Epithelial cell of proximal tubule (primary cell): ENCODE data around the gene CEP112. TPM values are rescaled to one million over a fixed set of nuclear protein-coding genes. Genes with fewer than 3 reads are reported as not detected.

ENCODE experiments used
- DNase-seq: peaks from one replicate; pipeline ENCODE4 v3.0.0-alpha.2; 2011; ENCODE audit warnings: low read depth
- H3K4me3 ChIP-seq: 2 replicates; pipeline ENCODE4 v1.5.1; 2011; ENCODE audit warnings: low read depth, mild to moderate bottlenecking, low read length
- total RNA-seq: library from RNA; depleted of rRNA; stranded (reverse); fragments of >200 nt; gene quantifications from 2 replicates; pipeline ENCODE4 v1.2.3, GENCODE V29; 2015
- TF ChIP-seq, protein P1 (sequence below): conservative IDR thresholded peaks from 2 replicates; pipeline ENCODE4 v1.5.1; 2012; ENCODE audit warnings: low read depth, mild to moderate bottlenecking, low read length

The CEP112 gene
- total RNA-seq, 1 donor from 2014 or later, result 4.7 TPM

DNA sequence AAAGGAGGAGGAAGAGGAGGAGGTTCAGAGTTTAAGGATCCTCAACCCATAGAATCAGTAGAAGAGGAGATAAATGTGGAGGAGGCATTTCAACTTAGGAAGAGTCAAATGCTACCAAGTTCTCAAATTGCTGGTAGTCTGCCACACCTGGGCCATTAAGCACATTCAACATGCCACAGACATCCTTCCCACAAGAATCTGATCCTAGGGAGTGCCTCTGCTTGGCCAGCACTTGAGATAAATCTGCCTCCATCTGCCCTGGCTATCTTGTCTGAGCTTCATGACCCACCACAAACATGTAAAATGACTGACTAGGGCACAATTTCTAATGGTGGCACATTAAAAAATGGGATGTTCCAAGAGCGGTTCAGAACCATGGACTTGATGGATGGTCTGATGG is 593.2 kb downstream of the CEP112 start:
- TF ChIP-seq, protein P1, sequence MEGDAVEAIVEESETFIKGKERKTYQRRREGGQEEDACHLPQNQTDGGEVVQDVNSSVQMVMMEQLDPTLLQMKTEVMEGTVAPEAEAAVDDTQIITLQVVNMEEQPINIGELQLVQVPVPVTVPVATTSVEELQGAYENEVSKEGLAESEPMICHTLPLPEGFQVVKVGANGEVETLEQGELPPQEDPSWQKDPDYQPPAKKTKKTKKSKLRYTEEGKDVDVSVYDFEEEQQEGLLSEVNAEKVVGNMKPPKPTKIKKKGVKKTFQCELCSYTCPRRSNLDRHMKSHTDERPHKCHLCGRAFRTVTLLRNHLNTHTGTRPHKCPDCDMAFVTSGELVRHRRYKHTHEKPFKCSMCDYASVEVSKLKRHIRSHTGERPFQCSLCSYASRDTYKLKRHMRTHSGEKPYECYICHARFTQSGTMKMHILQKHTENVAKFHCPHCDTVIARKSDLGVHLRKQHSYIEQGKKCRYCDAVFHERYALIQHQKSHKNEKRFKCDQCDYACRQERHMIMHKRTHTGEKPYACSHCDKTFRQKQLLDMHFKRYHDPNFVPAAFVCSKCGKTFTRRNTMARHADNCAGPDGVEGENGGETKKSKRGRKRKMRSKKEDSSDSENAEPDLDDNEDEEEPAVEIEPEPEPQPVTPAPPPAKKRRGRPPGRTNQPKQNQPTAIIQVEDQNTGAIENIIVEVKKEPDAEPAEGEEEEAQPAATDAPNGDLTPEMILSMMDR, result no peak
- no peak for DNase-seq
- H3K4me3 ChIP-seq, result no peak overlapping the region

DNA sequence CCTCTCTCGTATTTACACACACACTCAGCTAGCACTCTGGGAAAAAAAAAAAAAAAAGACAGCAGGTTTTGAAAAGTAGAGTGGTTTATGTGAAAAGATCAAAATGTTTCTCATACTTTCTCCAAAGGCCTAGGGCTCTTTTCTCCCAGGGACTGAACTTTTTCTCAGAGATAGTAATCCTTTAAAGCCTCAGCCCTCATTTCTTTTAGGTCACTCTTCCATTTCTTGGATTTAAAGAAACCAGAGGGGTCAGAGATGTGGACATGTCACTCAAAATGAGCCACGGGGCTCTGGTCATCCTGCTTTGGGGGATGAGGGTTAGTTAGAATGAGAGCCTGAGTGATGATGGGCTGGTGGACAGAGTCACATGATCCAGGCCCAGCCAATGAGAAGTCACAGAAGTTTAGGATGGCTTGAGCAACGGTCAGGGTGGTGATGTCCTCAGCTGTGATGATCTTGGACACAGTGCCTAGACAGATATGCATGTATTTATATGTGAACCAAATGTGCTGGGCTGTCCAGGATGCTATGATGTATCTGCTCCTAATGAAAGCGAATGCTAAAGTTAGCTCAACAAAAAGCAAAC is 596.8 kb downstream of the CEP112 start:
- no peak for DNase-seq
- no peak overlapping the region for H3K4me3 ChIP-seq
- TF ChIP-seq, protein P1, result no peak

DNA sequence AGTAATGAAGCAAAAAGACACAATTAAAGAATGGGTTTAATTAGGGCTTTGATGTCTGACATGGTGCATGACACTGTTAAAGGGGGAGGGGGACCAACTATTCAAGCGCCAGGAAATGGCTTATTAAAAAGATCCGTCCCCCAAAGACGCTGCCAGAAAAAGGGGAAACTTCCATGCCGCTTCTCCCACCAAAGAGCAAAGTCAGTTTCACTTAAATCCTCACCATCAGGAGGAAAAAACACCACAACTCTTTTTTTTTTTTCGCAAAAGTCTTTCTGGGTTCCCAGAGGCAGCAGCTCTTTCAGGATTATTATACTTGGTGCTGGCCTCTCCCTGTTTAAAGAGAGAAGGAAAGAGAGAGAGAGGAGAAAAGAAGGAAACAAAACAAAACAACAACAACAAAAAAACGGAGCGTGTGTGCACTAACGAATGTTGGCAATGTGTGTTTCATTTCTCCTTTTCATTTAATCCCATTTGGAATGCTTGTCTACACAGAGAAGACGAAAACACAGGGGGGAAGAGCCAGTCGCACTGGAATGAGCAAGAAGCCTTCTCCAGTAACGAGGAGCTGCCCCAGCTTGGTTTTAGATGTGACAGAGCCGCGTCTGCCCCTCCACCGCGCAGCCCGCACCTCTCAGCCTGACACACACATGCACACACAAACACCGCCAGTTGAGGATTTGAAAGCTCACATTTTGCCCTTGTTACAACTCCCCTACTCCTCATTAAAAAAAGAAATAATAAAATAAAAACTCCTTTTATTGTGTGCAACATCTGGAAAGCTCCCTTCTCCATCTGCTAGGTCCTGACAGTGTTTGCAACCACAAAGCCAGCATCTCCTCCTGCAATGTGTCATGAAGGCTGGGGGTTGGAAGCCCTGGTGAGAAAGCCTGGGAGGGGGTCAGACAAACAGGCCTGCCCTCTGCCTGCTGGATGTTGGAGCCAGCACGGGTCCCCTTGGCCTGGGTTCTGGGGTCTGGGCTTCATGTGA is 597.8 kb downstream of the CEP112 start:
- DNase-seq, result no peak
- TF ChIP-seq, protein P1, result no peak
- H3K4me3 ChIP-seq, result peak overlapping the region; percentile 7

DNA sequence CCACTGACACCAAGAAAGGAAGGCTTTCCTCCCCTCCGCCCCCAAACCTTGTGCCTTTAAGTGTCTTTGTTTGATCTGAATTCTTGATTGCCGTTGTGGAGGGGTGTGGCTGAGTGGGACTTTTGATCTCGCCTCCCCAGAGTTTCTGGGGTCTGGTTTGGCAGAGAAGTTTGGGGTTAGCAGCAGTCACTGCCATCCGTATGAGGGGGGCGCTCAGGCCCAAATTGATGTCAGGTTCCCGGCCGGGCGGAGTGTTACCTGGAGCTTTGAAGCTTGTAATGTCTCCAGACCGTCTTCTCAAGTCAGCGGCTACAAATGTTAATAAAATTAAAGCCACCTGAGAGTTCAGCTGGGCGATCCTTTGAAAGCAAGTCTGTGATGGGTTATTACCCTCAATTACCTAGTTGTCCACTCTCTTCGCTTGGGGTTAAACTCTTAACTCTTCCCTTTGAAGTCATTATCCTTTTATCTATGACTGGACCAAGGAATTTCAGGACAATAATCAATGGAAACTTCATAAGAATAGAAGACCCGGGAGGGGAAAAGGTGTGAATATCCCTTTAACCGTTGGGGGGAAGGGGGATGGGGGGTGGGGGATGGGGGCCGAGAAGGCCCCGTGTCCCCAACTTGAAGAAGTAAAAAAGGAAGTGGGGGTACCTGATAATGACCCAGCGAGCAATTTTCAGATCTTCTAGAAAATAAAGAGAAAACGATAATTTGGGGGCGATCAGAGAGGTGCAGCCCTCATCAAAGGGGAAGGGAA is 598.7 kb downstream of the CEP112 start:
- TF ChIP-seq, protein P1, result no peak
- DNase-seq, result no peak
- H3K4me3 ChIP-seq, result peak overlapping the region; percentile 7

DNA sequence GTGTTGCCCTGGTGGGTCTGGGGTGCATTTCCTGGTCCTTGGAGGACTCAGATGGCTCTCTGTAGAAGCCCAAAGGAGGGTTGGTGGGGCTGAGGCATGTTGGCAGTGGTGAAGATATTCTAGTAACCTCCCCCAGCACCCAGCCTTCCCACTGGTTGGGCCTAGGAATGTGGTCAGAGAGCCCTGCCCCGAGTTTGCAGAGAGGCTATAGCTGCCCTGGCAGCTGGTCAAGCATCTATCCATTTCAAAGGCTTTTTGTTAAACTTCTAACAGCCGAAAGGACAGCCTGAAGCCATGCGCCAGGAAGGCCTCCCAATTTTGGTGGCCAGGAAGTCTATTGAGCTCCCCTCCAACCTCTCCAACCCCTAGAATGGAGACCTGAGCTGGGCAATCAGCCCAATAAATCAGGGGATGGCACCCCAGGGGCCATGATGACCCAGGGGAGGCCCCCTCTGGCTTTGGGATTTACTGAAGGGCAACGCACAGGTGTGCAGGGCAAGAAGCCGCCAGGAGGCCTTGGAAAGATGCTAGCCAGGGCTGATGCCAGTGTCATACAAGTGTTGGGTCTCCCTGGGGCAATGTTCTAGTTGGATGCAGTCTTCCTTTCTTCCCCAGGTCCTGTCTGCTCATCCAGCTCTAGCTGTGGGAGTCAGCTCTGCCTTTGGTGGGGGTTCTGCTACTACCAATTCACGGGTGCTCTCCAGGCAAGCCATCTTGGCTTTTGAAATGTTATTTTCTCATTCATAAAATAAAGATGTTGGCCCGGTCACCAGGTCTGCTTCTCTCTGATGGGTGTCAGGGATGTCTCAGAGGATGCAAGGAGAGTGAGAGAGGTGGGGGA is 599.6 kb downstream of the CEP112 start:
- no peak for DNase-seq
- no peak overlapping the region for H3K4me3 ChIP-seq
- TF ChIP-seq, protein P1, result no peak

DNA sequence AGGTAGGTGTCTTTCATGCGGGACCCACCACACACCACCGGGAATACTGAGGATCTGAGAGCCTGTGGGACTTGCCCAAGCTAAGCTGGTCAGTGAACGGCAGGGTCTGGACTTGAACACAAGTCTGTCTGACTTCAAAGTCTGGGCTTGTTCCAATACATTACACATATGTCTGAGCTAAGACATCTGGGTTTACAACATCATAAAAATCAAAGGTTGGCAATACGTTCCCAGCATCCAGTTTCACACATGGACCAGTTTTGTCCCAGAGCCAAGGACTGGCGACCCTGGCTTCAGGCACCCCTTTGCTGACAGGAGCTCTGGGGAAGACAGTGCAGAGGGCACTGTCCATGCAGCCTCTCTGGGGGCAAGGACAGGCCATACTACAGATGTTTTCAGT is 602.6 kb downstream of the CEP112 start:
- no peak overlapping the region for H3K4me3 ChIP-seq
- TF ChIP-seq, protein P1, result no peak
- DNase-seq, result no peak
